NCI-H526 (cell line): Measurements from ENCODE around the gene MTRF1L.

Experiments
- DNase-seq, 2 experiments: peaks; one replicate each; lab custom pipeline; 2025; lab: John Stamatoyannopoulos, UW

The MTRF1L gene, protein sequence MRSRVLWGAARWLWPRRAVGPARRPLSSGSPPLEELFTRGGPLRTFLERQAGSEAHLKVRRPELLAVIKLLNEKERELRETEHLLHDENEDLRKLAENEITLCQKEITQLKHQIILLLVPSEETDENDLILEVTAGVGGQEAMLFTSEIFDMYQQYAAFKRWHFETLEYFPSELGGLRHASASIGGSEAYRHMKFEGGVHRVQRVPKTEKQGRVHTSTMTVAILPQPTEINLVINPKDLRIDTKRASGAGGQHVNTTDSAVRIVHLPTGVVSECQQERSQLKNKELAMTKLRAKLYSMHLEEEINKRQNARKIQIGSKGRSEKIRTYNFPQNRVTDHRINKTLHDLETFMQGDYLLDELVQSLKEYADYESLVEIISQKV

DNA sequence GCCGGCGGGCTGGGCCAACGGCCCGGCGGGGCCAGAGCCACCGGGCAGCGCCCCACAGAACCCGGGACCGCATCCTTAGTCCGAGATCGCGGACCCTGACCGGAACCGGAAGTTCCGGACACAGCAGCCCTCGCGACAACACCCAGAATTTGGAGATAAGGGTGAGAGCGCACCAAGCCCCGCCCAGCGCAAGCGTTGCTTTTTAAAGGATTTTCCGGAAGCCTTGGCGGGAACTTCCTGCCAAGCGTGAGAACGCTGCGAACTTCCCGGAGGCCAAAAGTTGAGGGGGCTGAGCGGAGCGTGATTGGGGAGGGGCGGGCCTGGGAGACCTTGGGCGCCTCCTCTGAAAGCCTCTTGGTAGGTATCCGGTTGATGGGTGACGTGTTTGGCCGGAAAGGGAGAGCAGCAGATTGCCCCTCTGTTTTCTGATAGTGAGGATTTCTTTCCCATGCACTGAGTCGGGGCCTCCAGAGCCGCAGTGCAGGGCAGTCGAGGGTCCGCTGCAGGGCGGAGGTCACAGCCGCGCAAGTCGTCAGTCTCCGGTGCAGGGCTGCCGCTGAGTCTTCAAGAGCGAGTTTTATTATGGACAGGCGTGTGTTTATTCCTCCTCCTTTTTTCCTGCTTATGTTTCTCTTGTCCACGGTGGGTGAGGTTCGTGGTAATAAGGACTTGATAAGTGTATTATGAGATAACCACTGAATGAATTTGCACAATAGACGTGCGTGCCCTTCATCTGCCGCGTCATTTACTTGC, at the start of gene MTRF1L:
MTRF1L (minus strand) TSS at position 97 of the 753 bp plus-strand sequence; CDS start at position 73, 24 bp downstream.
- DNase-seq, result peak; percentile 94 to 97

DNA sequence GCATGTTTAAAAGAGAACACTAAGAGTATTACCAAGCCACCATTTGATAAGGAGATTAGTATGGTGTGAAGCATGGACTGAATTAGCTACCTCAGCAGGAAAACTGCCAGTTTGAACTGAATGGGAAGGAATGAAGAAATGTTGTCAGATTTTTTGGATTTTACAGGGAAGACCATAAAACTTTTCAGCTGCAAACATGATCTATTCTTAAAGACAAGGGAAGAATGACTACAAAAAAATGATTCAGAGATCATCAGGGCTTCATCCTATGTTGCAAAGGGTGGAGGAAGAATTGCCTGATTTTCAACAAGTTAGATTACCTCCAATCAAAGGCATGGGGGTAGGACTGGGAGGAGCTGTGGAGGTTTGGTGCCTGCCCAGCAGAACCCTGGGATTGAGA, 49.3 kb upstream of the MTRF1L start:
- DNase-seq, result no peak

DNA sequence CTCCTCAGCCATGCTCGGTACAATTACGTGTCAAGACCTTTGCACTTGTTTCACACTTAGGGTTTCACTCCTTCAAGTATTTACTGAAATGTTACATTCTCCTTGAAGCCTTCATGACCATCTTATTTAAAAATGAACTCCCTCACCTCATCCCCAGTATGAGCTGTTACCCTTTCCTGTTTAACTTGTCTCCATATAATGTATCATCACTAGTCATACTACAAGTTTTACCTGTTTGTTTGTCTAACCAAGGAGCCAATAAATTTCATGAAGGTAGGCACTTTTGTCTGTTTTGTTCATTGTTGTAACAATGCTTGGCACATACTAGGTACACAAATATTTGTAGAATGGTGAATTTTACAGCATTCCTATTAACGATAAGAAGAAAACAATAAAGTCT, 46.1 kb upstream of the MTRF1L start:
- no peak for DNase-seq

DNA sequence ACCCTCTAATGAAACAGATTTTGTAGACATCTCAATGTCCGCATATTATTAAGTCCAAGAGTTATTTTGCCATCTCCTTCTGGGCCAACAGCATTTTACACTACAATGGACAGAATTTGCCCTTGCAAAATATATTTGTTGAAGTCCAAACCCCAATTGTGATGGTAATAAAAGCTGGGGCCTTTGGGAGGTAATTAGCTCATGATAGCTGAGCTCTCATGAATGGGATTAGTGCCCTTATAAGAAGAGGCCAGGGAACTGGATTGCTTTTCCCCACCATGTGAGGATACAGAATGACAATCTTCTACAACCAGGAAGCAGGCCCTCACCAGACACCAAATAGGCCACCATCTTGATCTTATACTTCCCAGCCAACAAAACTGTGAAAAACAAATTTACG, 44.9 kb upstream of the MTRF1L start:
- DNase-seq, result no peak

DNA sequence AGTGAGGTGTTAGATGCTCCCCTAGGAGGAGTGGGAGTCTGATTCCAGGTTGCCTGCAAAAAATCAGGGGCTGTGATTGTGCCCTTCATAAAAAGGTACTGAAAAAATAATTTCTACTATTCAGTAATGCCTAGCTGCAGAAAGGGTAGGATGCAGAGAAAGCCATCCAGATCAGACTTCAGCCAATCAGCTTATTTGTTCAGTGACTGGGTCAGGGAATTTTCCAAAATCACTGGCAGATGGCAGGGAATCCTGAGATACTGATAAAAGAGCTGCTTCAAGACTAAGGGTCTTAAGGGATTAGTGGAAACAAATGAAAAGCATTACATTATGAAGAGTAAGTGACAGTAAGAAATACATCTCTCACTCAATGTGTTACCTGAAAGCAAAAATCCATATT, 42.8 kb upstream of the MTRF1L start:
- DNase-seq, result no peak

DNA sequence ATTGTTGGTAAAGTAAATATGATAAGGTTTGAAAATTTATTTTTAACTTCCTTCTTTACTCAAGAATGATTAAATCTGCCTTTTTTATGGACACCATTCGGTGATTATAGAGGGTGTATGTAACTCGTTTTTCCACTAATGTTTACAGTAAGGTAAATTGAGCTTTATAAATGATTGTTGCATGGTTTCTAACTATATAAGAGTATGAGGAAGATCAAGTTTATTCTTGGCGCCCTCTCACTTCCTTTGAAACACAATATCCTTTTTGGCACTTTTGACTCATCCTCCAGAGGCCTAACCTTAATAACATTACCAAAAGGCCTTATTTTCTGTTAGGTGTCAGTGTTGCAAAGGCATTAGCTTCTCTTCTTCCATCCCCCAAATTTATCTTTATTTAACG, 41.8 kb upstream of the MTRF1L start:
- no peak for DNase-seq

DNA sequence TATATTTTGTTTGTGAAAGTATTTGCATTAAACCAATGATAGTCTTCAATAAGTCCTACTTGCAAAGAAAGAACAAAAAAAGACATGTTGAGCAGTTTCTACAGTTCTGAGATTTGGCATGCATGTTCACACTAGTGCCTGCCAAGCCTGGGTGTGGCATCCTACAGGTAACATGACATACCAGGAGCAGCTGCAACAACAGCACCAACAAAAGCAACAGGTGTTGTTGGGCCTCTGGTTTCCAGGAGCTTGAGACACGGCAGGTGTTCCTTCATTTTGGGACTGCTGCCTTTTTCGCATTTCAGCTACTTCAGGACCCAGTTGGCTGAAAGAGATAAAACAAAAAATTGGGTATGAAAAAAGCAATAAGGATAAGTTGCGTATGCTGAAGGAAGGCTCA, 41.2 kb upstream of the MTRF1L start:
- no peak for DNase-seq

DNA sequence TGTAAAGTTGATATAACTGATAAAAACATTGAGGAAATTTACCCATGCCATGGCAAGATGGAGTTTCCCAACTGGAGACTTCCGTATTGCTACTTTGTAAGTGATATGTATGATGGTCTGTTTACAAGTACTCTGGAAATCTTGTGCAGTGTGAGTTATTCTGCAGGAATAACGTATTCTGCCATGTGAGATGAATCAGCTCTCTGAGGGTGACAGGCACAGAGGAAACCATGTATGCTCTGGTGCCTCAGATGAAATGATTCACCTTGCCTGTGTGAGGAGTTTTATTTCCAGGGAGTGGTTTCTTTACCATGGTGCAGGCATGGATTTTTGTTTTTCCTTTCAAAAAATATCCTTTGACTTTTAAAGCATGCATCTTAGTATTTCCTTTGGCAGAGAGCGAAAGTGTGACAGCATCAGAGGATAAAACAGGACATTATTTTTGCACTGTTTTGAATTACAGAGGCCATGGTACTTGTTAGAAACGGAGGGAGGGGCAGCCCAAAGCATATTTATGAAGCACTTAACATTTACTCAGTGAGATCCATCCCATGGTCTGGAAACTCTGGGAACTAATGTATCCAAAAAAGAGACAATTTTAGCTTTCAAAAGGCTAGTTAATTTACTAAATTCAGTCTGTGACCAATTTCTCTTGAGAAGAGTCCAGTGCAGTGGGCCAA, 36.0 kb upstream of the MTRF1L start:
- no peak for DNase-seq

DNA sequence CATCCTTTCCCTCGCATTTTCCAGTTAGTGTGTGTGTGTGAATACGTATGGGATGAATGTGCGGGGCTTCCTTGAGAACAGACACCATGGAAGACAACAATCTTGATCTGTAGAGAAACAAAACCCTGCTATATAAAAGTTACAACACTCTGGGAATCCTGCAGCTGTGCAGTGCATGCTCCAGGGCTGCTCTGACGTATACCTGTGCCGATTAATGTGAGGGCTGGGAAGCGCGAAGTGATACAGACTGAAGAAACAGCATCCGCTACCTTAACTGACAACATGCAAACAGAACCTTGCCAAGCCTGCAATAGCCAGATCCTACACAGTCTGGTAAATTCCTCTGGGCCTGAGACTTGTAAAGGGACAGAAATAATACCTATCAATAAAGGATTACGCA, 31.6 kb upstream of the MTRF1L start:
- DNase-seq, result no peak

DNA sequence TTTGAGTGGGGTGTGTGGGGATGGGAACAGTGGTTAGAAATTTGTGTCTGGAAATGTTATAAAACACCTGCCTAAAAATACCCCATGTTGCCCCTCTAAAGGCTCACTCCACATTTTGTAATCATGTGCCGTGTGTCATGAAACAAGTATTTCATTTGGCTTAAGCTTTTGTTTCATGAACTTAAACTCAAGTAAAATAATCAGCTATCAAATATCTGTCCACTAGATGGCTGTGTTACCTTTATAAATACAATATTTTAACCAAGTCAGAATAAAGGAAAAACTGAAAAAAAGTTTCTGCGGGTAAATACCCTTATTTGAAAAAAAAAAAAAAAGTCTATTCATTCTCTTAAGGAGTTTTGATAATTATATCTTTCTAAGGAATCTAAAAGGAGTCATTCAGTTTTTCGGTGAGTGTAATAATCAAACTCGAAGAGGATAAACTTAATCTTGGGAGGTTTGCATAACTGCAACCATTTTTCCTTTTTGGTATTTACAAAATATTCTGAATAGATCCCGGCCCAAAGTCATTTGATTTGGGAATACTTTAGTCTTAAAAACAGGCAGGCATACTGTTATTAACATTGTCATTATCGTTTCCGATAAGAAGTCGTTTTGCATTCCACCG, 29.9 kb upstream of the MTRF1L start:
- peak; percentile 4 to 30 for DNase-seq

DNA sequence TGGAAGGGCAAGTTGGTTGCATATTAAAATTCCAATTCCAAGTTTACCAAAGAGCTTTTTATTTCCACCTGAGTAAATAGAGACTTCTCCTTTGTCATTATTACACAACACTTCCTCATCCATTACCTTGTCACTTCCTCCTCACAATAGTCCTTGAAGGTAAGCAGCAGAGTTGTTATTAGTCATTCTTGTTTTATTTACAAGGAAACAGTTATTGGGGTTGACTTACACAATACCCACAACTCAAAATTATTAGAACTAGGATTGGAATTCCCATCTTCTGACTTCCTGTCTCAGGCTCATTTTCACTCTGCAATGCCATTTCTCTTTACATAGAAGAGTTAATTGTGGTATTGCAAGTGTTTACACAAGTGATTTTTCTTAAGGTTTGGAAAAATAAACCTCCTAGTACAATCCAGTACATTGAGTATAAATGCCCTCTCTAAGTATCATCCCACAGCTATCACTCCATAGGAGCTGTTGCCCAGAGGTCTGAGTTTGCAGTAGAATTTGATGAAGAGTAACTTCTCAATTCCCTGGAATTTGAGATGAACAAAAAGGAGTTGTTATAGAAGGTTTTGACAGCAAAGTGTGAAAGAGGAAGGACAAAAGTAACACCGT, 28.9 kb upstream of the MTRF1L start:
- DNase-seq, result no peak

DNA sequence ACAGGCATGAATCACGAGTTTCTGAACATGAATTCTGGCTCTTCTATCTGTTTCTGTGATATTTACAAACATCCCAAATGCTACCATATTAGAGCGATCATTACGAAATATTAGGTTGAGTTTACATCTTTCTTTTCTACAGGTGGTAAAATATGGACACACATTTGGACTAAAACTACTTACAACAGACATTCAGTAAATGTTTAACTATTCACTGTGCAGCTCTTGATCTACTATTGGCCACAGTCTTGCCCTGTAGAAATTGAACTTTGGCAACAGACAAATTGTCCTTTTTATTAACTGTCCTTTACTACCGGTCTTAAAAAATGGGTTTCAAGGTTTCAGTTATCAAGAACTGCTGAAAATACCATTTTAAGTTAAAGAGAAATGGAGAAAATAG, 26.5 kb upstream of the MTRF1L start:
- DNase-seq, result no peak

DNA sequence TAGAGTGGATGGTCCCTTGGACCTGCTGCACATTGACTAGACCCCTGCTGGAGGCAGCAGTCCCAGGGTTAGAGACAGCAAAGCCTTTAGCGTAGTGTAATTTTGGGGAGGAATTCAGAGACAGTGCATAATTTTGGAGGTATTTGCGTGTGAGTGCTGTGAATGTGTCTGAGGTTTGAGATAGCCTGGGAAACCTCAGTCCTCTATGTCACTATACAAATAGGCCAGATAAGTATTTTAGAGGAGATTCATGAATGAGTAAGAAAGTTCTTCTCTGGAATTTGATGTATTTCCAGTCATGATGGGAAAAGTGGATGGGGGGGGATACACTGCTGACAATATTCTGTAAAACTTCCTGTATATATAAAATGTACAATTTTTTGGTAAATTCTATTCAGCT, 25.8 kb upstream of the MTRF1L start:
- DNase-seq, result no peak

DNA sequence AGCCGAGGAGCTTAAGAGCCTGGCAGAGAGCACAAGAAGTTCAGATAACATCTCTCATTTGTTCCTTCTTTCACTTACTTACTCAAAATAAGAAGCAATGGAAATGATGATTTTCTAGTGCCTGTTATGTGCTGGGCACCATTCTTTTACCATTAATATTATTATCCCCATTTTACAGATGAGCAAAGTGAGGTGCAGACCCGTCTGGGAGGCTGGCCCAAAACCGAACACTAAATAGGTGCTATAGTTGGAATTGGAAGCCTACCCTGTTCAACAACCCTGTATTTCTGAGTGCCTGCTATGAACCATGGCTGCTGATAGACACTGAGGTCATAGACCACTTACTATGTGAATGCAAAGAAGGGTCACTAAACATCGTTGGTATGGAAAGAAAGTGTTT, 25.0 kb upstream of the MTRF1L start:
- DNase-seq, result no peak

DNA sequence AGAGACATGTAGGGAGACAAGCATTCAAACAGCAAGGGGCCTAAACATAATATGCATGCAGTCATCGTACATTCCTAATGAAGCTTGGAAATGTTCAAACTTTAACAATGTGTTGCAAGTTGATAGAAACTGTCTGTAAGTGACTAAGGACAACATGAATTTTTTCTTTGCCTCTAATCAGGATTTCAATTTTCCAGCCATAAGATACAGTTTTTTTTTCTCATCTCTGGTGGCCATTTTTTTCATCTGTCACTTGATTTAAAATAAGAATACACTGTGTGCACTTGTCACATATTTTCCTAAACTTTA, 22.2 kb upstream of the MTRF1L start:
- DNase-seq, result no peak

DNA sequence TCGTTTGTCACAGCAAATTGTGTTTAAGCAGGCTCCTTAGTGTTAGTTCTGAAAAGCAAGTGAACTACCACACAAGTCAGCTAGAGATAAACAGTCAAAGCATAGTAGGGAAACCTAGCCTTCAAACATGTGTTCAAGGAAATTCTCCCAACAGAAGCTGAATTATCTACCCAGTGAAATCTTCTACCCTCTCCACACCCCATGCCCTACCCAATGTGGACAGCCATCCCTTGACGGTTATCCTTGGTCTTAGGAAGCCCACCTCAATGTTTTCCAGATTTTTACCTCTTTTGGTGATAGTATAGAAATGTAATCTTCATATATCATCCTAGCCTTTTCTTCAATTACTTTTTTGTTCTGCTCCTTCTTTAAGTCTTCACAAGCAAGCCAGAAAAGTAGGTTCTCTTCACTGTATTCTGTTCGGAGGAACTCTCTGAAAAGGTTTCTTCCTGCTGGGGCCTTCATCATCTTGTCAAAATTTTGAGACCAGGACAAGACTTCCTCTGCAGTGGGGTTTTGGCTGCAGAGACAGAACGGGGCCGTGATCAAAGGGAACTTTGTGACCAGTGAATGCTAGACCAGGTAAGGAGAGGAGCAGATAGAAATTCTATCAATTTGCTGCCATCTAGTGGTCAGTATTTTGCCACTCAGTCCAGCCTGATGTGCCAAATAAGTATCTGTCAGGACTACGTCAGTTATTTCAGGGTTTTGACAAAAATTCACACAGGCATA, 21.6 kb upstream of the MTRF1L start:
- peak; percentile 35 to 74 for DNase-seq

DNA sequence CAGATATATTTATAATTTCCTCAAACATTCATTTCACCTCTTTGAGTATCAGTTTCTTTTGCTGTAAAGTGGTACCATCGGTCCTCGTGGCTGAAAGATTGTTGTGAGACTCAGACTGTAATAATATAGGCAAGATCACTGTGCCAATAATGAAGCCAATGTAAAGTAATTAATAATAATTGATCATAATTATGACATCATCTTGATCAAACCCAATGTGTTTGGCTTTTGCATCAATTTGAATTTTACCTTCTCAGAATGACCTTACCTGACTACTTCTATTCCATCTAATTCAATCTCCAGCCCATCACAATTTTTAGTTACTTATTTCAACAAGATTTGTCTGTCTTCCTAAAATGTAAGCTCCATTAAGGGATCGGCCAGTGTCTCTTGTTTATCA, 15.8 kb upstream of the MTRF1L start:
- DNase-seq, result no peak

DNA sequence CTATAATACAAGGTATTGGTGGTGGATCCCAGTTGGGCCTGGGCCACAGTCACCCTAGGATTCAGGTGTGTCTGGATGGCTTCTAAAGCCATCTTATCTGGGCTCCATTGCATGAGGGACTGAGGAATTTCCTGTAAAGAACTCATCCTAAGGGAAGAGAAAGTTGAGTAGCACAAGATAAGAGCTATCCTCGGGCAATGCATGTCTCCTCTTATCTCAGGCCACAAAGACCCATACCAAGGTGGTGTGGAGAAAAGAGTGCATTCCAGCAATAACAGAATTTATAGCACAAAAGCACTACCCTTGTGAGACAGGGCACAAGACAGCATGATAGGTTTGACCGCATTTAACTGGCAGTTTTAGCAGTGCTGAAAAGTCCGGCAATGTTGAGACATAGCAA, 14.3 kb upstream of the MTRF1L start:
- DNase-seq, result no peak

DNA sequence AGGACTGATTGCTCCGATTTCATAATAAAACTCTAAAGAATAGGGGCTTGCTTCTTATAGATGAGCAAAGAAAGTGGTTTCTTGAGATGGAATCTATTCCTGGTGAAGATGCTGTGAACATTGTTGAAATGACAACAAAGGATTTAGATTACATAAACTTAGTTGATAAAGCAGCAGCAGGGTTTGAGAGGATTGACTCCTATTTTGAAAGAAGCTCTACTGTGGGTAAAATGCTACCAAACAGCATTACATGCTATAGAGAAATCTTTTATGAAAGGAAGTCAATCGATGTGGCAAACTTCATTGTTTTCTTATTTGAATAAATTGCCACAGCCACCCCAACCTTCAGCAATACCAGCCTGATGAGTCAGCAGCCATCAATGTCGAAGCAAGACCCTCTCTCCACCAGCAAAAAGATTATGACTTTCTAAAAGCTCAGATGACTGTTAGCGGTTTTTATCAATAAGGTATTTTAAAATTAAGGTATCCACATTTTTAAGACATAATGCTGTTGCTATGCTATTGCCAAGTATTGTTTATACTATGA, 12.7 kb upstream of the MTRF1L start:
- no peak for DNase-seq

DNA sequence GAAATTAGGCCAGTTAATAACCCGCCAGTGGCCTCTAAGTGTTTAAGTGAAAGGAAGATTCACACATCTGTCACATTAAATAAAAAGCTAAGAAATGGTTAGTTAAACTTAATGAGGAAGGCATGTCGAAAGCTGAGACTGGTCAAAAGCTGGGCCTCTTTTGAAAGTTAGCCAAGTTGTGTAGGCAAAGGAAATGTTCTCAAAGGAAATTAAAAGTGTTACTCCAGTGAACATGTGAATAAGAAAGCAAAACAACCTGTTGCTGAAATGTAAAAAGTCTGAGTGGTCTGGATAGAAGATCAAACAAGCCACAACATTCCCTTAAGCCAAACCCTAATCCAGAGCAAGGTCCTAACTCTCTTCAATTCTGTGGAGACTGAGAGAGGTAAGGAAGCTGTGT, 10.9 kb upstream of the MTRF1L start:
- DNase-seq, result no peak

DNA sequence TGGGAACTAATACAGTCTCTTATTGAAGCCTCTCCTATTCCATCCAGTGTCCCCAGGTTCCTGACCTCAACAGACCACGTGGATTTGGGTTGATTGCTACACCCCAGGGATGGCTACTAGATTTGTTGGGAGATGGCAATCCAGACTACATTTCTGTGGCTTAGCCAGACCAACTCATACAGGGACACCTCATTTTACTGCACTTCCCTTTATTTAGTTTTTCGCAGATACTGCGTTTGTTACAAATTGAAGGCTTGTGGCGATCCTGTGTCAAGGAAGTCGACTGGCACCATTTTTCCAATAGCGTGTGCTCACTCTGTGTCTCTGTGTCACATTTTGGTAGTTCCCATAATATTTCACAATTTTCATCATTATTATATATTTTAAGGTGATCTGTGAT, 10.3 kb upstream of the MTRF1L start:
- DNase-seq, result no peak
